Esophagus (tissue), 2 donors: ENCODE data around the gene CDK1. TPM values are rescaled to one million over a fixed set of nuclear protein-coding genes. Genes with fewer than 3 reads are reported as not detected.
A peak's percentile ranks its signal among the peaks of the same experiment; 100 is the strongest.

Experiments used
- H3K27ac ChIP-seq, 2 donors: one replicate each; pipeline ENCODE4 v1.5.1; 2013; ENCODE audit warnings: low read depth in 2 of 2, mild to moderate bottlenecking in 2 of 2, inconsistent platforms in 1 of 2, low read length in 1 of 2, moderate library complexity in 1 of 2
- H3K27me3 ChIP-seq, 2 donors: one replicate each; pipeline ENCODE4 v1.6.1; 2013; ENCODE audit warnings: low read length in 2 of 2, control low read depth in 1 of 2, mild to moderate bottlenecking in 1 of 2; ENCODE audit not compliant: insufficient read depth in 2 of 2, control insufficient read depth in 1 of 2
- H3K36me3 ChIP-seq, 2 donors: one replicate each; pipeline ENCODE4 v1.6.1; 2013; ENCODE audit warnings: low read length in 1 of 2; ENCODE audit not compliant: control insufficient read depth in 2 of 2, insufficient read depth in 2 of 2
- H3K4me1 ChIP-seq, 2 donors: one replicate each; pipeline ENCODE4 v1.6.1; 2013; ENCODE audit warnings: low read length in 1 of 2; ENCODE audit not compliant: control insufficient read depth in 2 of 2, insufficient read depth in 2 of 2
- H3K4me3 ChIP-seq, 2 donors: one replicate each; pipeline ENCODE4 v1.5.1; 2013; ENCODE audit warnings: low read length in 2 of 2, mild to moderate bottlenecking in 2 of 2, low read depth in 1 of 2, moderate library complexity in 1 of 2
- H3K9me3 ChIP-seq, 2 donors: one replicate each; pipeline ENCODE4 v1.6.1; 2013; ENCODE audit warnings: mild to moderate bottlenecking in 2 of 2, low read depth in 1 of 2, low read length in 1 of 2, moderate library complexity in 1 of 2; ENCODE audit not compliant: control insufficient read depth in 2 of 2, insufficient read depth in 1 of 2
- WGBS, 2 donors: extraction: QIAGEN DNeasy Blood & Tissue Kit; methylation state at CpG; one replicate each; pipeline ENCODE4 v1.1.7; 2013; 5-methylcytosine and 5-hydroxymethylcytosine counted together
- polyA plus RNA-seq, 2 donors: library from polyadenylated mRNA; stranded (reverse); fragments of 200-250 nt; gene quantifications; one replicate each; pipeline ENCODE4 v1.2.3, GENCODE V29; 2013
- donor health status: healthy with polysubstance abuse.
- donor health status: Bipolar disorder and iron deficiency.

The CDK1 gene
- polyA plus RNA-seq, 2 donors, result 22.4 to 23.4 TPM

DNA sequence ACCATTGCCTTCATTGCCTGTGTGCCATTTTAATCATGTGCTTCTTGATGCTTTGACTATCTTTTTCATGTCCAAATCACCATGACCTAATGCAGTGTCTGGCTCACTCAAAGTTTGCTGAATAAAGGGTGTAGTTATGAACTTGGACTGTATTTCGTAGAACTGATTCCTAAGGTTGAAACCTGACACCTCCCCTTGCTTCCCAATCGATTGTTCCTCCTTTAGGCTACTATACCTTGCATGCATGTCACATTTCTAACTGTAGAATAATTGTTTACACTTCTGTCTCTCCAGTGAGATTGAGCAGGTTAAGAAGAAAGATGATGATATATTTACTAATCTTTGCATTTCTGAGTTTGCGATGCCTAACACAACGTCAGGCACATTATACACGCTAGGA, 41.0 kb upstream of the CDK1 start:
- no peaks in the 10 kb centered on the region for H3K27me3 ChIP-seq
- no peaks in the 10 kb centered on the region for H3K9me3 ChIP-seq
- WGBS, 2 donors, result 65 to 71% methylated on average over 5 of the region's 5 CpGs
- peaks cover 0 to 4% of the 10 kb centered on the region in 2 donors for H3K4me1 ChIP-seq
- H3K27ac ChIP-seq, result no peak overlapping the region
- no peak overlapping the region for H3K4me3 ChIP-seq
- H3K36me3 ChIP-seq, result no peaks in the 10 kb centered on the region

DNA sequence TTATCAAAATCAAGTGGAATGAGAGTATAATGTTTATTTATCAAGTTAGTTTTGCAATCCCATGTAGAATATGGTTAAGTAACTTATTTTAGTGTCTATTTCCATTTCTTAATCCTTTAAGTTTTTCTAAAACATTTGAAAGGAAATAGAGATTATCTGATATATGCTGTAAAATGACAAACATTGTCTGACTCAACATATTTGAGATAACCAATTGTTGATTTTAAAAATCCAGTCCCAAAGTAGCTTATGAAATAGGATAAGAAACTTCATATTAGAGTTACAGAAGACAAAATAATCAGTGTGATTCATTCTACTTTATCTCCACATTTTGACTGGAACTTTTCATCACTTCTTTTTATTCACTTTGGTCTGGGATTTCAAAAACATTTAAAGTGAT, 38.7 kb upstream of the CDK1 start:
- Histone ChIP-seq H3K36me3 (no peaks in the 10 kb centered on the region), H3K27ac (no peak overlapping the region), H3K4me1 (no peaks in the 10 kb centered on the region)

DNA sequence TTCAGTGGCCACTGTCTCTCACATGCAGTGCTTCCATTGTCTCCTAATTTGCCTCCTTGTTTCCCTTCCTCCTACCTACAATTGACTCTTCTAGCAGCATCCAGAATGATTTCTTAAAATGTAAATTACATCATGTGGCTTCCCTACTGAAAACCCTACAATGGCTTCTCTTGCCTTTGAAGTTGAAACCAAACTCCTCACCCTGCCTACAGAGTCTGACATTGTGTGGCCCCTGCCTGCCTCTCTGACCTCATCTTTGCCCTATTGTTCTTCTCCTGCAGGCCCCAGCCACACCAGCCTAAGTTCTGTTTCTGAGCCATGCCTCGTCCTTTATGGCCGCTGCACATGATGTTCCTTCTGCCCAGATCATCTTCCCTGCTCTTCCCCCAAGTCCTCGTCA, 35.8 kb upstream of the CDK1 start:
- no peaks in the 10 kb centered on the region for H3K9me3 ChIP-seq
- H3K27ac ChIP-seq, result no peak overlapping the region
- H3K27me3 ChIP-seq, result no peaks in the 10 kb centered on the region
- 95 to 96% methylated on average over 3 of the region's 3 CpGs for WGBS, 2 donors
- H3K4me1 ChIP-seq, result no peaks in the 10 kb centered on the region
- no peaks in the 10 kb centered on the region for H3K36me3 ChIP-seq
- no peak overlapping the region for H3K4me3 ChIP-seq

More for the DNA sequence above, 38.7 kb upstream of the CDK1 start:
- Histone ChIP-seq H3K27me3 (no peaks in the 10 kb centered on the region), H3K4me3 (no peak overlapping the region), H3K9me3 (no peaks in the 10 kb centered on the region)

DNA sequence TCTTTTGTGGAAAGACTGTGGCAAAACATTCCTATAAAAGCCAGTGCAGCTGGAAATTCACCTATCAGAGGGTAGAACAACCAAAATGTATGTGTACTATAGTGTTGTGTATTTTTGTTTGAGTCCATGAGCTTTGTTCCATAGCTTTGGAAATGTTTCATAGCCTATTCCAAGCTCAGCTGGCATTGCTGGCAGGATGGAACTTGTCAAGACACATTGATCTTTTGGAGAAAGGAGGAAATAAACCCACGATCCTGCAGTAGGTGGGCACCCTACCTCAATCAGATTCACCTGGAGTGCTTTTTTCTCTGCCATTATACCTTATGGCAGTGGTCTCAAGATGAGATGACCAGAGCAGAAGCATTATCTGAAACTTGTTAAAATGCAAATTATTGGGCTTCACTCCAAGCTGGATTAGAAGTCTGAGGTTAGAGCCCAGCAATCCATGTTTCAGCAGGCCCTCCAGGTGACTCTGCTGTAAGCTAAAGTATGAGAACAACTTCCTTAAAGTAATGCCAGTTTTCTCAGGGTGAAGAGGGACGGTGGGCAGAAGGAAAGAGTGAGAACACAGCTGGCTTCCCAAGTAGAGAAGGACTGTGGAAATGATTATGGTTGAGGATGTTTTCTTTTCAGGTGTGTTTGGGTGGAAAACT, 30.3 kb upstream of the CDK1 start:
- H3K27ac ChIP-seq, result peak overlapping the region; percentile 54 to 60

DNA sequence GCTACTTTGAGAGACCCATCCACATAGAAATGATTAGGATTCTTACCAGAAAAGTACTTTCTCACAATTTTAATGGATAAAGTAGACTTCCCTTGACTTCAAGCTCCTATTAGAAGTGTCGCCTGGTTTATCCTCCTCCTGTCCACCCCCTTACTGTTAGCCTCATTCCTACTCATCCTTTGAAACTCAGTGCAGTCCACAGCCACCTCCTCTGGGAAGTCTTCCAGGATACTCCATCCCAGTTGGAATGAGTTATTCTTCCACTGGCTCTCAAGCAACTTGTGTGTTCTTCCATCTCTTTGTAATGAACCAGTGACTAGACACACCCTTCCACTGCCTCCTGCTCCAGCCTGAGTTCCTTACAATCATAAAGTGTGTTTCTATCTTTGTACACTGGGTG, 25.1 kb upstream of the CDK1 start:
- H3K27ac ChIP-seq, result no peak overlapping the region
- no peaks in the 10 kb centered on the region for H3K27me3 ChIP-seq
- H3K4me3 ChIP-seq, result no peak overlapping the region
- no peaks in the 10 kb centered on the region for H3K36me3 ChIP-seq
- 88 to 98% methylated on average over 1 of the region's 1 CpG for WGBS, 2 donors
- no peaks in the 10 kb centered on the region for H3K4me1 ChIP-seq
- H3K9me3 ChIP-seq, result no peaks in the 10 kb centered on the region

More for the DNA sequence above, 30.3 kb upstream of the CDK1 start:
- Histone ChIP-seq H3K4me1 (no peaks in the 10 kb centered on the region), H3K4me3 (no peak overlapping the region), H3K27me3 (no peaks in the 10 kb centered on the region), H3K36me3 (no peaks in the 10 kb centered on the region), H3K9me3 (no peaks in the 10 kb centered on the region)
- 34 to 46% methylated on average over 2 of the region's 2 CpGs for WGBS, 2 donors

DNA sequence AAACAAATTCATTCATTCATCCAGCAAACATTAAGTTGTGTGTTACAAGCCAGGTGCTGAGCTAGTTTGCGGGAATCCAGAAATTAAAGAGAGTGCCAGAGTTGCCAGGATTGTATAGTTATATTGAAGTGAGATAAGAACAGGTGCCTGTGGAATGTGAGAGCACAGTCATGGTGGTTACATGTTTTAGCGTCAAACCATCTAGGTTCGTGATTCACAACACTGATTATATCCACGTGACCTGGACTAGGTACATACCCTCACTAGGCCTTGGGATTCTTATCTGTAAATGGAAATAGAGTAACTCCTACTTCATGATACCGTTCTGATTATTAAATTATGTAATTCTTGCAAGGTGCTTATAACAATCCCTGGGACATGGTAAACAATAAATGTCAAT, 24.5 kb upstream of the CDK1 start:
- Histone ChIP-seq H3K36me3 (no peaks in the 10 kb centered on the region), H3K4me3 (no peak overlapping the region), H3K9me3 (no peaks in the 10 kb centered on the region), H3K27ac (no peak overlapping the region), H3K27me3 (no peaks in the 10 kb centered on the region), H3K4me1 (no peaks in the 10 kb centered on the region)
- 83 to 93% methylated on average over 5 of the region's 5 CpGs for WGBS, 2 donors

DNA sequence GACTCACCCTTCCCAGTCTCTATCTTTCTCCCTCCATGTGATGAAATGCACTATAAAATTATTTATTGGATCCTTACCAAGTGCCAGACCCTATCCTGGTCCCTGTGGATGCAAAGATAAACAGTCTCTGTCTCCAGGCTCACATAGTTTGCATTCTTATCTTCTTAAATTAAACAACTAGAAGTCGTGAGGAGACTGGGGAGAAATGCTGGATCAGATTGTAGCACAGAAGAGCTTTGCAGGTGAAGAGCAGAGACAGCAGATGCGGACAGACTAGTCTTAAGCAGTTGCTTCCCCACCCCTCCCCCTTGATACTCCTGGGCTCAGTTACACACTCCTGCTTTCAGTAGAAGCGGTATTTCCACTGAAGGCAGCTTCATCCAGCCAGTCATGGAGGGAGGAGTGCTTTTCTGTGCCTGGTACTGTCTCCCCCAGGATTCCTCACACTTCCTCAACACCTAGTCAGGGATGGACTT, 20.8 kb upstream of the CDK1 start:
- WGBS, 2 donors, result 43 to 47% methylated on average over 3 of the region's 3 CpGs
- no peaks in the 10 kb centered on the region for H3K36me3 ChIP-seq
- H3K27ac ChIP-seq, result no peak overlapping the region
- H3K9me3 ChIP-seq, result no peaks in the 10 kb centered on the region
- no peaks in the 10 kb centered on the region for H3K27me3 ChIP-seq
- no peak overlapping the region for H3K4me3 ChIP-seq
- H3K4me1 ChIP-seq, result no peaks in the 10 kb centered on the region

DNA sequence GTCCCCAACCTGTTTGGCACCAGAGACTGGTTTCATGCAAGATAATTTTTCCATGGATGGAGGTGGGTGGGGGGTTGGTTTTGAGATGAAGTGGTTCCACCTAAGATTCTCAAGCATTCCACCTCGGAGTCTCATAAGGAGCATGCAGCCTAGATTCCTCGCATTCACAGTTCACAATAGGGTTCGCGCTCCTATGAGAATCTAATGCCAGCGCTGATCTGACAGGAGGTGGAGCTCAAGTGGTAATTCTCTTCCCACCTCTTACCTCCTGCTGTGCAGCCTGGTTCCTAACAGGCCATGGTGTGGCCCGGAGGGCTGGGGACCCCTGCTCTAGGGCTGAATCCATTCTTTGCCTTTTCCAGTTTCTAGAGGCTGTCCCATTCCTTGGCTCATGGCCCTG, 19.1 kb upstream of the CDK1 start:
- Histone ChIP-seq H3K9me3 (no peaks in the 10 kb centered on the region), H3K36me3 (no peaks in the 10 kb centered on the region), H3K4me1 (no peaks in the 10 kb centered on the region), H3K27me3 (no peaks in the 10 kb centered on the region), H3K27ac (no peak overlapping the region), H3K4me3 (no peak overlapping the region)
- WGBS, 2 donors, result 86 to 91% methylated on average over 6 of the region's 6 CpGs

DNA sequence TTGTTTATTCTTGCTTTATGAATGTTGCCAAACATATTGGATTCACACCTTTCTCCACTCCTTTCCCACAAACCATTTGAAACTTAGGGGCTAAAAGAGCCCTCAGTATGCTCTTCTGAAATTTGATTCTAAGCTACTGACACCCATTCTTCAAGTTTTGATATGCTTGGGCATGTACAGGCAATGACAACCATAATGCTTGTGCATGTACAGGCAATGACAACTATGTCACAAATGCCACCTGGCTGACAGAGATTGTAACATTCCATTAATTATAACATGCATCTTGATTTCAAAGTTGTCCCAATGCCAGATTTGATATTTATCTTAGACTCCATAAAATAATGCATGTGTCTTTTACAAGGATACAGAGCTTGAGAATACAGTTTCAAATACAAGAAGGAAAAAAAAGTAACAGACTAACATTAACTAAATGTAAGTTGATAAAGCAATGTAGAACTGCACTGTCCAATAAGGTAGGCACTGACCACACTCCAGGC, 17.5 kb upstream of the CDK1 start:
- no peaks in the 10 kb centered on the region for H3K9me3 ChIP-seq
- H3K4me3 ChIP-seq, result no peak overlapping the region
- no peaks in the 10 kb centered on the region for H3K27me3 ChIP-seq
- no peaks in the 10 kb centered on the region for H3K36me3 ChIP-seq
- no peaks in the 10 kb centered on the region for H3K4me1 ChIP-seq
- no peak overlapping the region for H3K27ac ChIP-seq

DNA sequence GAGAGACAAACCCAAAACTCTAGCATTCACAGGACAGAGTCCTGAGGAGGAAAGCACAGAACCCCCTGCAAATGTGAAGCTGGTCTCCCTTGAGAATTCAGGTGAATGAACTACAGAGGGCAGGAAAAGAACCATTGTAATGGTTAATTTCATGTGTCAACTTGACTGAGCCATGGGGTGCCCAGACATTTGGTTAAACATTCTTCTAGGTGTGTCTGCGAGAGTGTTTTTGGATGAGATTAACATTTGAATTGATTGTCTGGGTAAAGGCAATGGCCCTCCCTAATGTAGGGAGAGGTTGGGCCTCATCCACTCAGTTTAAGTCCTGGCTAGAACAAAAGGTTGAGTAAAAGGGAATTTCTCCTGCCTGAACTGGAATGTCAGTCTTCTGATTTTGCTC, 15.7 kb upstream of the CDK1 start:
- Histone ChIP-seq H3K27me3 (no peaks in the 10 kb centered on the region), H3K9me3 (no peaks in the 10 kb centered on the region), H3K36me3 (no peaks in the 10 kb centered on the region), H3K4me1 (no peaks in the 10 kb centered on the region), H3K27ac (peak overlapping the region in 1 of 2 donors; percentile 30), H3K4me3 (no peak overlapping the region)
- WGBS, 2 donors, result 52 to 67% methylated on average over 1 of the region's 1 CpG
